ENCODE data around the gene MSI2. TPM values are rescaled to one million over a fixed set of nuclear protein-coding genes. Genes with fewer than 3 reads are reported as not detected.

The MSI2 gene
- total RNA-seq, 2 experiments from 2014 or later: 117 to 120 TPM

Other genes with a start within 250 kb of the MSI2 start
- 10 to 100 TPM; 28.0 to 38.3 TPM for gene AKAP1, start 171.3 kb upstream of the MSI2 start, total RNA-seq

All from activated CD8-positive, alpha-beta memory T cell treated with anti-CD3 and anti-CD28 coated beads, Interleukin-2, amount 10 ng/mL, durations not matched to agents 7 days and 5 days (primary cell).